Measurements from ENCODE around the gene GRM1. TPM values are rescaled to one million over a fixed set of nuclear protein-coding genes. Genes with fewer than 3 reads are reported as not detected.

Gene GRM1
- total and polyA plus RNA-seq, 2 of the 4 experiments (the other 2 are of a cell fraction), result not detected

DNA sequence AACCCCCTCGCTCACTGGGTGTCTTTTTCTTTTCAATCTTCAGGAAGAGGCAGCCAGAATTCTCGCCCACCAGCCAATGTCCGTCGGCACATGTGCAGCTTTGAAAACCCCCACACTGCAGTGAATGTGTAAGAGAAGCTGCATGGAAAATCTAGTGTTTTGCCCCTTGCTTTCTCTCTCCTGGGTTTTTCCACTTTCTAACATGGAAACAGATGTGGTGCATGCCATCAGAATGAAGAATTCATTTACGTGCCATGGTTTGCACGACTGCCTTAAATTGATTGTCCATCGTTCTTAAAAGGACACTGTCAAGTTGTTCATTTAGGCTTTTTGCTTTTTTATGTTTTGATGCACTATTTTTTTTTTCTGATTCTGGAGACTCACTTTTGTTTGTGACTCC lies 397.7 kb downstream of the GRM1 start:
- H3K9me1 ChIP-seq (ENCODE audit: insufficient read depth, low read length), result no peaks in the 10 kb centered on the region
- H2BK20ac ChIP-seq (ENCODE audit: low read depth, low read length), result no peak overlapping the region
- no peak overlapping the region for H2AK5ac ChIP-seq (ENCODE audit: low read depth, low read length)
- H3K79me1 ChIP-seq (ENCODE audit: low read depth in 1 of 2, low read length in 2 of 2), result no peaks in the 10 kb centered on the region
- H3K9ac ChIP-seq (ENCODE audit: low read depth, low read length), result no peak overlapping the region
- H3K14ac ChIP-seq (replicated peaks; ENCODE audit: low read depth, low read length), result no peak overlapping the region
- no peak overlapping the region for H4K8ac ChIP-seq (ENCODE audit: low read depth in 2 of 2, low read length in 2 of 2)
- 70% methylated on average over 2 of the region's 7 CpGs; no CpG with 5 or more reads in 1 of the 2 experiments for WGBS, 2 experiments (ENCODE audit: extremely low coverage in 2 of 2, insufficient read length in 1 of 2)
- no peak overlapping the region for H2BK120ac ChIP-seq (ENCODE audit: low read depth, low read length)
- ChIA-PET POLR2A (ENCODE audit: unreplicated experiment) (no interaction called here), CTCF (no interaction called here)
- H2BK15ac ChIP-seq (ENCODE audit: low read depth, low read length), result no peak overlapping the region
- H4K5ac ChIP-seq (ENCODE audit: low read depth, low read length), result no peak overlapping the region
- no peaks in the 10 kb centered on the region for H3K9me3 ChIP-seq (ENCODE audit: control insufficient read depth, insufficient read depth, low read length)
- no peak overlapping the region for H4K91ac ChIP-seq (ENCODE audit: insufficient read depth, low read depth, low read length)
- H3K4me3 ChIP-seq (ENCODE audit: insufficient read depth, low read depth, low read length), result no peak overlapping the region
- H3K36me3 ChIP-seq (ENCODE audit: control insufficient read depth, insufficient read depth, low read length), result no peaks in the 10 kb centered on the region
- H3K56ac ChIP-seq (ENCODE audit: extremely low read depth, insufficient read depth, low read length), result no peak overlapping the region
- no peak overlapping the region for H2AK9ac ChIP-seq (replicated peaks; ENCODE audit: low read depth, low read length, poor library complexity)
- no peak overlapping the region for H3K4ac ChIP-seq (ENCODE audit: low read depth, low read length)
- ATAC-seq (ENCODE audit: low read depth), result no peak
- DNase-seq, result no peak
- no TSS peak for BruUV-seq (replicated peaks)
- H3K27me3 ChIP-seq (ENCODE audit: control insufficient read depth, insufficient read depth, low read length), result no peaks in the 10 kb centered on the region
- dilution Hi-C loops (cut with HindIII; ENCODE audit: low sequenced_read_pairs, unreplicated experiment), result no loop called here
- intact Hi-C loops (cut with micrococcal nuclease), result no loop called here
- no peak overlapping the region for H3K23ac ChIP-seq (ENCODE audit: low read depth, low read length)
- H3K18ac ChIP-seq (ENCODE audit: low read depth, low read length), result no peak overlapping the region
- H3K4me2 ChIP-seq (ENCODE audit: low read depth, low read length), result no peak overlapping the region
- H4K20me1 ChIP-seq (ENCODE audit: insufficient read depth, low read length), result no peaks in the 10 kb centered on the region
- H2AFZ ChIP-seq (replicated peaks; ENCODE audit: low read length, poor library complexity), result no peak overlapping the region
- in situ Hi-C loops (cut with MboI; ENCODE audit: low sequenced_read_pairs), result no loop called here
- no peak overlapping the region for H3K27ac ChIP-seq (ENCODE audit: insufficient read depth, low read length)
- TF ChIP-seq FOS (IDR thresholded peaks at IDR 0.05; ENCODE audit: low read depth, low read length) (no peak), RFX5 (IDR thresholded peaks at IDR 0.05; ENCODE audit: low read depth, low read length) (no peak), CEBPB (IDR thresholded peaks at IDR 0.05; ENCODE audit: low read depth, low read length) (no peak), POLR2A (IDR thresholded peaks at IDR 0.05; ENCODE audit: low read depth, low read length) (no peak), CHD1 (IDR thresholded peaks at IDR 0.05; ENCODE audit: low read depth, low read length) (no peak), BHLHE40 (IDR thresholded peaks at IDR 0.05; ENCODE audit: low read depth, low read length) (no peak), SMC3 (IDR thresholded peaks at IDR 0.05; ENCODE audit: low read depth, low read length) (no peak), MAZ (IDR thresholded peaks at IDR 0.05; ENCODE audit: borderline replicate concordance, low read depth, low read length) (no peak), RAD21 (IDR thresholded peaks at IDR 0.05; ENCODE audit: low read length) (no peak), MAFK (IDR thresholded peaks at IDR 0.05; ENCODE audit: low read depth, low read length) (no peak), NFE2L2 (IDR thresholded peaks at IDR 0.05; ENCODE audit: low read depth, low read length) (no peak), RCOR1 (IDR thresholded peaks at IDR 0.05; ENCODE audit: insufficient replicate concordance, low read length) (no peak), MXI1 (IDR thresholded peaks at IDR 0.05; ENCODE audit: borderline replicate concordance, low read depth, low read length) (no peak)
- TF ChIP-seq, protein P1, sequence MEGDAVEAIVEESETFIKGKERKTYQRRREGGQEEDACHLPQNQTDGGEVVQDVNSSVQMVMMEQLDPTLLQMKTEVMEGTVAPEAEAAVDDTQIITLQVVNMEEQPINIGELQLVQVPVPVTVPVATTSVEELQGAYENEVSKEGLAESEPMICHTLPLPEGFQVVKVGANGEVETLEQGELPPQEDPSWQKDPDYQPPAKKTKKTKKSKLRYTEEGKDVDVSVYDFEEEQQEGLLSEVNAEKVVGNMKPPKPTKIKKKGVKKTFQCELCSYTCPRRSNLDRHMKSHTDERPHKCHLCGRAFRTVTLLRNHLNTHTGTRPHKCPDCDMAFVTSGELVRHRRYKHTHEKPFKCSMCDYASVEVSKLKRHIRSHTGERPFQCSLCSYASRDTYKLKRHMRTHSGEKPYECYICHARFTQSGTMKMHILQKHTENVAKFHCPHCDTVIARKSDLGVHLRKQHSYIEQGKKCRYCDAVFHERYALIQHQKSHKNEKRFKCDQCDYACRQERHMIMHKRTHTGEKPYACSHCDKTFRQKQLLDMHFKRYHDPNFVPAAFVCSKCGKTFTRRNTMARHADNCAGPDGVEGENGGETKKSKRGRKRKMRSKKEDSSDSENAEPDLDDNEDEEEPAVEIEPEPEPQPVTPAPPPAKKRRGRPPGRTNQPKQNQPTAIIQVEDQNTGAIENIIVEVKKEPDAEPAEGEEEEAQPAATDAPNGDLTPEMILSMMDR (conservative IDR thresholded peaks at IDR 0.05; ENCODE audit: low read depth, low read length), result no peak
- TF ChIP-seq, protein P2, sequence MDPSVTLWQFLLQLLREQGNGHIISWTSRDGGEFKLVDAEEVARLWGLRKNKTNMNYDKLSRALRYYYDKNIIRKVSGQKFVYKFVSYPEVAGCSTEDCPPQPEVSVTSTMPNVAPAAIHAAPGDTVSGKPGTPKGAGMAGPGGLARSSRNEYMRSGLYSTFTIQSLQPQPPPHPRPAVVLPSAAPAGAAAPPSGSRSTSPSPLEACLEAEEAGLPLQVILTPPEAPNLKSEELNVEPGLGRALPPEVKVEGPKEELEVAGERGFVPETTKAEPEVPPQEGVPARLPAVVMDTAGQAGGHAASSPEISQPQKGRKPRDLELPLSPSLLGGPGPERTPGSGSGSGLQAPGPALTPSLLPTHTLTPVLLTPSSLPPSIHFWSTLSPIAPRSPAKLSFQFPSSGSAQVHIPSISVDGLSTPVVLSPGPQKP (IDR thresholded peaks at IDR 0.05; ENCODE audit: borderline replicate concordance, low read depth, low read length), result no peak
- TF ChIP-seq, protein P3, sequence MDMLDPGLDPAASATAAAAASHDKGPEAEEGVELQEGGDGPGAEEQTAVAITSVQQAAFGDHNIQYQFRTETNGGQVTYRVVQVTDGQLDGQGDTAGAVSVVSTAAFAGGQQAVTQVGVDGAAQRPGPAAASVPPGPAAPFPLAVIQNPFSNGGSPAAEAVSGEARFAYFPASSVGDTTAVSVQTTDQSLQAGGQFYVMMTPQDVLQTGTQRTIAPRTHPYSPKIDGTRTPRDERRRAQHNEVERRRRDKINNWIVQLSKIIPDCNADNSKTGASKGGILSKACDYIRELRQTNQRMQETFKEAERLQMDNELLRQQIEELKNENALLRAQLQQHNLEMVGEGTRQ (IDR thresholded peaks at IDR 0.05; ENCODE audit: low read depth, low read length), result no peak
- no peaks in the 10 kb centered on the region for H3K4me1 ChIP-seq (ENCODE audit: control insufficient read depth, insufficient read depth, low read length)
- no peak overlapping the region for H2BK5ac ChIP-seq (ENCODE audit: low read depth, low read length, poor library complexity, severe bottlenecking)

Measured in IMR-90 (cell line).